ENCODE data around the gene USP5.

USP5 gene

GRCh38 chr12:6826734-6827436, 25.1 kb upstream of the USP5 start:
- no peak for DNase-seq

DNA sequence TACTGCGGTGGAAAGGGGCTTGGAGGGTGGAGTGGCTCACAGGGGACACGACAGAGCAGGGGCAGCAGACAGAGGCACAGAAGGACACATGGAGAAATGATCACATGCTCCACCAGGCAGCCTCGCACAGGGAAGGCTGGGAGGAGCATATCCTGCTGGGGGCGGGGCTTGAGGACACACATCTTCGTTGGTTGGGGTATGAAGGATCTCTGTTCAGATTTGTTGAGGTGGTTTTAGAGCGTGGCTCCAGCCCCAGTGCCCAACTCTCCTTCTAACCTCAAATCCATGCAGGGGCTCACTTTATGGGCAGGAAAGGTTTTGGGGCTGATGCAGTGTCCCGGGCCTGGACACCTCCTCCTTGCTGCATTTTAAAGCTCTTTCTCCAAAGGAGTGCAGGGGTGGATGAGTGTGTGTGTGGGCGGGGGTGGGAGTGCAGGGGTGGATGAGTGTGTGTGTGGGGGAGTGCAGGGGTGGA, 24.5 kb upstream of the USP5 start:
- DNase-seq, result peak; percentile 50

- DNase-seq, result peak; percentile 45
These were observed 23.8 kb upstream of the USP5 start, which contains the start of gene P3H3 for GRCh38 chr12:6827982-6828780. Gene P3H3, plus strand, starts transcription at chr12:6828407. Its CDS starts 34 bp downstream, at chr12:6828441.

DNA sequence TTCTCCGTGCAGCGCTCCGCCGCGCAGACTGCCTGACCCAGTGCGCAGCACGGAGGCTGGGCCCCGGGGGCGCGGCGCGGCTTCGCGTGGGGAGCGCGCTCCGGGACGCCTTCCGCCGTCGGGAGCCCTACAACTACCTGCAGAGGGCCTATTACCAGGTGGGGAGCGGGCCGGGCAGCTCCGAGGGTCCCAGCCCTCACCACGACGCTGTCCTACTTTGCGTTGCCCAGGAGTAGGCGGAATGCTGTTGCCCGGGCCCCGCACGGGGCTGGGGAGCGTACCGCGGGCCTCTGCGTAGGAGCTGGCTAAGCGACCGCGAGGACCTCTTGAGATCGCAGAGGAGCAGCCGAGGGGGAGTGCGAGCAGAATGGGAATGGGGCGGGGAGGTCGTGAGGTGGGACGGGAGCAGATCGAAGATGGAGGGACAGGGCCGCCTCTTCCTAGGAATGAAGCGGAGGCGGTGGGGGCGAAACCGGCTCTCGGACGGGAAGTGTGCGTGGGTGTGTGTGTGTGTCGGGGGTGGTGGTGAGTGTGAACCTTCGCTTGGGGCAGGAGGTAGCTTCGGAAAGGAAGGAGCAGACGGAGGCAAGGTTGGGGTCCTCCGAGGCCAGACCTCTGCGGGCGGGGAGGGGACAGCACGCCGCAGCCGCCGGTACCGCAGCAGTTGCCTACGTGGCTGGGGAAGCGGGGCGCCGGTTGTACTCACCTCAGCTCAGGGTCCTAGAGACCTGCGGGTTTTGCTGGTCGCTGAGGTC, 23.0 kb upstream of the USP5 start:
- DNase-seq, result no peak

GRCh38 chr12:6829536-6830220, 22.3 kb upstream of the USP5 start:
- DNase-seq, result no peak

DNA sequence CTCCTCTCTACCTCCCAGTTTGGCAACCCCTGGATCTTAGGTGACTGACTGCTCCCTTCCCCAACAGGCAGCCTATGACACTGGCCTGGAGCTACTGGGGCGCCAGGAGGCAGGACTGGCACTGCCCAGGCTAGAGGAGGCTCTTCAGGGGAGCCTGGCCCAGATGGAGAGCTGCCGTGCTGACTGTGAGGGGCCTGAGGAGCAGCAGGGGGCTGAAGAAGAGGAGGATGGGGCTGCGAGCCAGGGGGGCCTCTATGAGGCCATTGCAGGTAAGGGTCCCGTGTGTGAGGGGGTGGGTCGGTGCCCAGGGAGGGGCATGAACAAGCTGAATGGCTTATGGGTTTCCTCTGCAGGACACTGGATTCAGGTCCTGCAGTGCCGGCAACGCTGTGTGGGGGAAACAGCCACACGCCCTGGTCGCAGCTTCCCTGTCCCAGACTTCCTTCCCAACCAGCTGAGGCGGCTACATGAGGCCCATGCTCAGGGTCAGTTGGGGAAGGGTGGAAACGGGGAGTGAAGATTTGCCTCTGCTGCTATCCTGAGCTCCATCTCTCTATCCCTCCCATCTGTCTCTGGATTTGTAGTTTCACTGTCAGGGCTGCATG, 21.6 kb upstream of the USP5 start:
- DNase-seq, result no peak

GRCh38 chr12:6830999-6831398, 21.0 kb upstream of the USP5 start:
- no peak for DNase-seq

- no peak for DNase-seq
These were observed 20.4 kb upstream of the USP5 start for GRCh38 chr12:6831450-6831995.

DNA sequence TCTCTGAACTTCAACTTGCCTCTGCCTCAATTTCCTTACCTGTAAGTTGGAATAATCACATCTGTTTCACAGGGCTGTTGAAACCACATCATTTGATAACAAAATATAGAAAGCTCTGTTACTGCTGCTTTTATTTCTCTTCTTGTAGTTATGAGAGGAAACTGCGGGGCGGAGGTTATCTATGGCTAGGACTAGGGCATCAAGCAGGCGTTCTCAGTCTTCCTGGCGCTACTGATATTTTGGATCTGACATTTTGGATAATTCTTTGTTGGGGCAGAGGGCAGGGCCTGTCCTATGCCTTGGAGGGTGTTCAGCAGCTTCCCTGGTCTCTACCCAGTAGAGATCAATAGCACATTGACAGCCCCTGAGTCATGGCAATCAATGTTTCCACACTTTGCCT, 19.8 kb upstream of the USP5 start:
- DNase-seq, result no peak

DNA sequence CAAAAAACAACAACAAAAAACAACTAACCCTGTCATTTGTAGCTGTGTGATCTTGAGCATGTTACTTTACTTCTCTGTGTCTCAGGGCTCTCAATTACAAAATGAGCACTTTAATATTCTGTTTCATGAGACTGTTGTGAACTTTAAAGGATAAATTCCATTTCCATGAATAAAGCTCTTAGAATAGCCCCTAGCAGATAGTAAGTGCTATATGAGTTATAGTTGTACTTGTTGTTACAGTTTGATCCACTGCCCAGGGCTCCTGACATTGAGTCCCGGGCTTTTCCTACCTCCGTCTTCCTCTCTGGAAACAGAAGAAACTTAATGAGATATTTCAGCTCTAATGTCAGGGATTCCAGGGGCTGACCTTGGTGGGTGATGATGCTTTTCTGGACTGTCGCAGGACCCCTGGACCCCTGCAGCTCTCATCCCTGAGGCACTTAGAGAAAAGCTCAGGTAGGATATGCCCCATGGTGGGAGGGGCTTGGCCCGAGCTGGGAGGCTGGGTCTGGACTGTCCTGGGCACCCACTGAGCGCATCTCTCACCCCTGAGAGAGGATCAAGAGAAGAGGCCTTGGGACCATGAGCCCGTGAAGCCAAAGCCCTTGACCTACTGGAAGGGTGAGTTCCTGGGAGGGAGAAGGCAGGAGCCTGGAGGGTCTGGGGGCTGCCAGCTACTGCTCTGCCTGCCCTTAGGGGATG, 18.6 kb upstream of the USP5 start:
- no peak for DNase-seq

DNA sequence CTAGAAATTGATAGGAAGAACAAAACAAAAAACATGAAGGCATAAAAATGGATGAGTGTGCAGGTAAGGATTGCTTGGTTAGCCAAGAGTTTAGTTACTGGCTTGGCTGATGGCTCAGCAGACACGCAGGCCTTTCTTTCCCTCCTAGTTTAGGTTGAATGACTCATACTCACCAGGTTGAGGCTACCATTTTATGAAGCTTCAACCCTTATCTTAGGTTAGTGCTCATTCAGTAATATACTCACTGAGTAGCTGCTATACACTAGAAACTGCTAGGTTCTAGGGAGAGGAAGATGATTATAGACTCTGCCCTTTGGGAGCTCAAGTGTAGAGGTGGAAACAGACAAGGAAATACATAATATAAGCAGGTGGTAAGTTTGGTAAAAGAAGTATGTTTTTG, 17.7 kb upstream of the USP5 start:
- no peak for DNase-seq

GRCh38 chr12:6834873-6835272, 17.1 kb upstream of the USP5 start:
- peak; percentile 33 for DNase-seq

GRCh38 chr12:6836851-6837250, 15.1 kb upstream of the USP5 start:
- no peak for DNase-seq

GRCh38 chr12:6837370-6838060, 14.4 kb upstream of the USP5 start:
- DNase-seq, result no peak

- DNase-seq, result no peak
These were observed 13.1 kb upstream of the USP5 start for GRCh38 chr12:6838854-6839253.

DNA sequence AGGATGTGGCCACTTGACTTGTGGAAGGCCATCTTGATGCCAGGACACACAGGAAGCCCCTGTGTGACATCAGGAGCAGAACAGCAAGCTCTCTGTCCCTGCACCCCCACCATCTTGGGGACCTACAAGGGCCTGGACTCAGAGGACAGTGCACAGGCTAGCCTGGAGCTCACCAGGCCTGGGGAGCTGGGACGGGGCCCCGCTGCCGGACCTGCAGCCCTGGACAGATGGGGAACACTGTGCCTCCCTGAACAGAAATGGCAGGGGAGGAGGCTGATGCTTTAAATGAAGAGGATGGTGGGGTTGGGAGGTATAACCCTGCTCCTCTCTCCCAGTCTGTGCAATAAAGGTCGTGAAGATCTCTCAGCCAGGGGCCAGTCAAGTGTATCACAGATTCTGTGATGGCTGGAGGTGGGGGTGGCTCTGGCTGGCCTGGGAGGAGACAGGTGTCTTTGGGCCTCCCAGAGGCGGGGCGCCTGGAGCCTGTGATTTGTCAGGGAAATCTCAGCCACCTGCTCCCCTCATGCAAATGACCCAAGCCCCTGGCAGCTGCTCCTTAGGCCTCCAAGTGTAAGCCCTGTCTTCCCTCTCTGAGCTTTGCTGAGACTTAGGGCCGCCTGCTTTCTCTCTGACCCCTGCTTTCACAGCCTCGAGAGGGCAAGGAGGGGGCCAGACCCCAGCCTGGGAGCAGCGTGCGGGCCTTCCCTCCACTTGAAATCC, 12.3 kb upstream of the USP5 start:
- no peak for DNase-seq

DNA sequence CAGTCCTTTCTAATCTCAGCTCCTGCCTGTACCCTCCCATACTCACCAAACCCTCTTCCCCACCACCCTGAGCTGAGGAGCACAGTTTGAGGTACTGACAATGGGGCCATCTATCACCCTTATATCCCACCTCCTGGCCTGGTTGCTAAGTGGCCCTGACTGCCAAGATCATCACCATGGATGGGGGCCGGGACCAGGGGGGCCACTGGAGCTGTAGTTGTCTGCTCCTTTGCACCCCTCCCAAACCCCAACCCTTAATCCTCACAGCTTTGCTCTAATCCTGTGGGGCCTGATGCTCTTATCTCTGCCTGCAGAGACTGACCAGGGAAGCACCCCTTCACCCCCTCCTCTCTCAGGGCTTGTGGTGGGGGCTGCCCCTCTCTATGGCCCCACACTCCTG, 11.6 kb upstream of the USP5 start:
- no peak for DNase-seq

GRCh38 chr12:6840761-6841515, 11.0 kb upstream of the USP5 start, which contains the start of gene GNB3:
Gene GNB3, plus strand, starts transcription at chr12:6840925. Its CDS starts 363 bp downstream, at chr12:6841288.
- no peak for DNase-seq

- DNase-seq, result no peak
These were observed 9.9 kb upstream of the USP5 start for GRCh38 chr12:6842075-6842474.
